Tibial nerve (tissue), 3 donors: ENCODE results near the gene NFASC.

Experiments
- POLR2A ChIP-seq, 2 donors: fragments of 450-650 bp; IDR thresholded peaks; one replicate each; pipeline ENCODE4 v1.6.1; 2017; ENCODE audit warnings: antibody characterized with exemption in 2 of 2, mild to moderate bottlenecking in 2 of 2, moderate library complexity in 2 of 2
- TF ChIP-seq, protein P1 (sequence below), 5 experiments: fragments of 200-600 bp in 3 of 5; fragments of 450-650 bp in 2 of 5; sonication (generic) in 3 of 5; IDR thresholded peaks; one replicate each; pipeline ENCODE4 v1.5.1; 2016 to 2019; ENCODE audit warnings: antibody characterized with exemption in 5 of 5, mild to moderate bottlenecking in 3 of 5, moderate library complexity in 2 of 5

DNA sequence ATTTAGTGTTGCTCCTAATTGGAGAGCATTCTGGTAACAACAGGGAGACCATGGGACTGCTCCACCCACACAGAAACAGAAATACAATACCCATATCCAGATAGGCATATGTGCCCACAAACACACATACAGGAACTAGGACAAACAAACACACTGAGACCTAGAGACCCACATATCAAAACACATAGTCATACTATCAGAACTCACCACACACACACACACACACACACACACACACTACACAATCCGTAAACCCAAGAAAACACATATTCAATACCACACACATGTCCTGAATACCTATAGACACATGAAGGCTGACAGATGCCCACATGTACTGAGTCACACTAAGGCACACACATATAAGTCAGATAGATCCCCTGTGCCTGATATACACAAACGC lies 3.5 kb upstream of the NFASC start:
- TF ChIP-seq, protein P1, sequence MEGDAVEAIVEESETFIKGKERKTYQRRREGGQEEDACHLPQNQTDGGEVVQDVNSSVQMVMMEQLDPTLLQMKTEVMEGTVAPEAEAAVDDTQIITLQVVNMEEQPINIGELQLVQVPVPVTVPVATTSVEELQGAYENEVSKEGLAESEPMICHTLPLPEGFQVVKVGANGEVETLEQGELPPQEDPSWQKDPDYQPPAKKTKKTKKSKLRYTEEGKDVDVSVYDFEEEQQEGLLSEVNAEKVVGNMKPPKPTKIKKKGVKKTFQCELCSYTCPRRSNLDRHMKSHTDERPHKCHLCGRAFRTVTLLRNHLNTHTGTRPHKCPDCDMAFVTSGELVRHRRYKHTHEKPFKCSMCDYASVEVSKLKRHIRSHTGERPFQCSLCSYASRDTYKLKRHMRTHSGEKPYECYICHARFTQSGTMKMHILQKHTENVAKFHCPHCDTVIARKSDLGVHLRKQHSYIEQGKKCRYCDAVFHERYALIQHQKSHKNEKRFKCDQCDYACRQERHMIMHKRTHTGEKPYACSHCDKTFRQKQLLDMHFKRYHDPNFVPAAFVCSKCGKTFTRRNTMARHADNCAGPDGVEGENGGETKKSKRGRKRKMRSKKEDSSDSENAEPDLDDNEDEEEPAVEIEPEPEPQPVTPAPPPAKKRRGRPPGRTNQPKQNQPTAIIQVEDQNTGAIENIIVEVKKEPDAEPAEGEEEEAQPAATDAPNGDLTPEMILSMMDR (IDR thresholded peaks at IDR 0.05): no peak
- TF ChIP-seq POLR2A (IDR thresholded peaks at IDR 0.05): no peak
